Caco-2 (cell line): ENCODE data around the gene MAGI1. TPM values are rescaled to one million over a fixed set of nuclear protein-coding genes. Genes with fewer than 3 reads are reported as not detected.

Experiments used
- BruUV-seq: library from RNA; stranded (reverse); fragments of 400-500 nt; replicated peaks from 2 replicates; lab custom pipeline; 2021; lab: Mats Ljungman, UMichigan
- CTCF ChIA-PET: fragments of 300-600 bp; sonication (Branson Sonifier 250); formaldehyde crosslinking; loops from one replicate; lab custom pipeline; 2022; ENCODE audit warnings: antibody characterized with exemption; lab: Charles Lee
- POLR2A ChIA-PET: fragments of 300-600 bp; sonication (Branson Sonifier 250); formaldehyde crosslinking; loops from one replicate; lab custom pipeline; 2022; ENCODE audit warnings: antibody characterized with exemption; lab: Charles Lee
- DNase-seq, 2 experiments: peaks; one replicate each; pipeline versions ENCODE4 v3.0.0 to v3.0.0-alpha.2; 2020 to 2022
- H3K27me3 ChIP-seq: replicated peaks from 2 replicates; pipeline ENCODE4 v1.6.0; 2011; ENCODE audit warnings: low read length; ENCODE audit not compliant: control insufficient read depth, insufficient read depth
- H3K36me3 ChIP-seq: 2 replicates; pipeline ENCODE4 v1.5.1; 2011; ENCODE audit warnings: low read length; ENCODE audit not compliant: control insufficient read depth, insufficient read depth
- H3K4me1 ChIP-seq: fragments of 250-450 bp; sonication (Bioruptor Pico); 2 replicates; pipeline ENCODE4 v1.5.1; 2020; ENCODE audit warnings: mild to moderate bottlenecking
- H3K4me3 ChIP-seq: 2 replicates; pipeline ENCODE4 v1.5.1; 2011; ENCODE audit warnings: low read depth, mild to moderate bottlenecking, control low read depth, low read length
- H3K9me3 ChIP-seq: fragments of 250-450 bp; sonication (Bioruptor Pico); 2 replicates; pipeline ENCODE4 v1.5.1; 2020; ENCODE audit warnings: mild to moderate bottlenecking, moderate library complexity
- H3K27ac Mint-ChIP-seq: one replicate; pipeline ENCODE4 v1.8.0; 2022; ENCODE audit warnings: mixed read lengths; ENCODE audit not compliant: unreplicated experiment
- H3K27me3 Mint-ChIP-seq: one replicate; pipeline ENCODE4 v1.8.0; 2022; ENCODE audit warnings: mixed read lengths; ENCODE audit not compliant: insufficient read depth, unreplicated experiment
- H3K36me3 Mint-ChIP-seq: one replicate; pipeline ENCODE4 v1.8.0; 2022; ENCODE audit warnings: mild to moderate bottlenecking, mixed read lengths; ENCODE audit not compliant: insufficient read depth, unreplicated experiment
- H3K4me1 Mint-ChIP-seq: one replicate; pipeline ENCODE4 v1.8.0; 2022; ENCODE audit warnings: low read depth, mixed read lengths; ENCODE audit not compliant: unreplicated experiment
- H3K4me3 Mint-ChIP-seq: one replicate; pipeline ENCODE4 v1.8.0; 2022; ENCODE audit warnings: mild to moderate bottlenecking, moderate library complexity, mixed read lengths; ENCODE audit not compliant: unreplicated experiment
- H3K9me3 Mint-ChIP-seq: one replicate; pipeline ENCODE4 v1.8.0; 2022; ENCODE audit warnings: mixed read lengths; ENCODE audit not compliant: unreplicated experiment
- intact Hi-C: fragments of 100-400 bp; cut with micrococcal nuclease; formaldehyde crosslinking; loops from one replicate; pipeline ENCODE4 v1.10.0; 2022; ENCODE audit not compliant: unreplicated experiment
- total RNA-seq: library from RNA; stranded (reverse); gene quantifications from 2 replicates; pipeline ENCODE4 v1.2.3, GENCODE V29; 2022
- TF ChIP-seq, protein P1 (sequence below), 2 experiments: fragments of 200-600 bp in 1 of 2; IDR thresholded peaks; 1 replicate in 1 of 2; 2 replicates in 1 of 2; pipeline versions ENCODE4 v1.5.1 to v1.8.0; 2011 to 2022; ENCODE audit warnings: antibody characterized with exemption in 1 of 2, control low read depth in 1 of 2, inconsistent platforms in 1 of 2, low read depth in 1 of 2, low read length in 1 of 2, mild to moderate bottlenecking in 1 of 2, moderate library complexity in 1 of 2; ENCODE audit not compliant: insufficient read depth in 1 of 2, severe bottlenecking in 1 of 2, unreplicated experiment in 1 of 2

MAGI1 gene
- total RNA-seq, 1 experiment from 2014 or later = 64.9 TPM

DNA sequence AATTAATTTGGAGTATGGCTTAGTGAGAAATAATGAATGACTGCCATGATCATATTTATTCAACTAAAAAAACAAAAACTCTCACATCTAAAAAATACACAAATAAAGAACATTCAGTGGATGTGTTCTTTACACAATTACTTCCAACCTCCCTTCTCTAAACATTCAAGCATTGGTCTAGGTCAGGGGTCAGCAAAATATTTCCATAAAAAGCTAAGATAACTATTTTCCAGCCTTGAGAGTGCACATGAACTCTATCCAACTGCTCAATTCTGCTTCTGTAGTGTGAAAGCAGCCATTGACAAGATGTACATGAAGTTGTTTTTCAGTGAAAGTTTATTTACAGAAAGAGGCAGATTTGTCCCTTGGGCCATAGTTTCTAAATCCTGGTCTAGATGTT, 406.3 kb downstream of the MAGI1 start:
- TF ChIP-seq, protein P1, sequence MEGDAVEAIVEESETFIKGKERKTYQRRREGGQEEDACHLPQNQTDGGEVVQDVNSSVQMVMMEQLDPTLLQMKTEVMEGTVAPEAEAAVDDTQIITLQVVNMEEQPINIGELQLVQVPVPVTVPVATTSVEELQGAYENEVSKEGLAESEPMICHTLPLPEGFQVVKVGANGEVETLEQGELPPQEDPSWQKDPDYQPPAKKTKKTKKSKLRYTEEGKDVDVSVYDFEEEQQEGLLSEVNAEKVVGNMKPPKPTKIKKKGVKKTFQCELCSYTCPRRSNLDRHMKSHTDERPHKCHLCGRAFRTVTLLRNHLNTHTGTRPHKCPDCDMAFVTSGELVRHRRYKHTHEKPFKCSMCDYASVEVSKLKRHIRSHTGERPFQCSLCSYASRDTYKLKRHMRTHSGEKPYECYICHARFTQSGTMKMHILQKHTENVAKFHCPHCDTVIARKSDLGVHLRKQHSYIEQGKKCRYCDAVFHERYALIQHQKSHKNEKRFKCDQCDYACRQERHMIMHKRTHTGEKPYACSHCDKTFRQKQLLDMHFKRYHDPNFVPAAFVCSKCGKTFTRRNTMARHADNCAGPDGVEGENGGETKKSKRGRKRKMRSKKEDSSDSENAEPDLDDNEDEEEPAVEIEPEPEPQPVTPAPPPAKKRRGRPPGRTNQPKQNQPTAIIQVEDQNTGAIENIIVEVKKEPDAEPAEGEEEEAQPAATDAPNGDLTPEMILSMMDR (IDR thresholded peaks at IDR 0.05; ENCODE audit: insufficient read depth in 1 of 2, low read depth in 1 of 2, low read length in 1 of 2, severe bottlenecking in 1 of 2, unreplicated experiment in 1 of 2) = no peak
- no peak overlapping the region for H3K27ac Mint-ChIP-seq
- Histone ChIP-seq H3K36me3 (no peaks in the 10 kb centered on the region), H3K9me3 (no peaks in the 10 kb centered on the region), H3K4me1 (no peaks in the 10 kb centered on the region), H3K4me3 (no peak overlapping the region), H3K27me3 (no peaks in the 10 kb centered on the region)
- peaks cover 7% of the 10 kb centered on the region for H3K36me3 Mint-ChIP-seq
- ChIA-PET POLR2A (no interaction called here), CTCF (no interaction called here)
- no peak for DNase-seq
- intact Hi-C loops = no loop called here
- no peaks in the 10 kb centered on the region for H3K9me3 Mint-ChIP-seq
- H3K27me3 Mint-ChIP-seq = no peaks in the 10 kb centered on the region
- H3K4me1 Mint-ChIP-seq = no peaks in the 10 kb centered on the region
- no peak overlapping the region for H3K4me3 Mint-ChIP-seq
- BruUV-seq = no TSS peak

DNA sequence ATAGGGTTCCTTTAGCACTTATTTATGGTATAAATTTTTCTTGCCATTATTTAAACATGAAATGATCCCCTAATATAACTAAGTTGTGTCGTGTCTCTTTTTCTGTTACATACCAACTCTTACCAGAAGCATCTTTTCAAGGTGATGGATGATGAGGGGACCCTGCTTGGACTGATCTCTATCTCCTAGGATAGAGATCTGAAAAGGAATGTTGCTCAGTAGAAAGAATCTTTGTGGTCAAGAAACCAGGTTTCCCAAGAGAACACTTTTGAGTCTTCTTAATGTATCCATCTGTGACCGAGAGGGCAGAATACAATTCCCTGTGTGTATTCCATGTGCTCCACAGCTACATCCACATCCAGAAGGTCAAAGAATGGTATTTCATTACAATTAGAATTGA, 409.7 kb downstream of the MAGI1 start:
- H3K4me1 ChIP-seq = no peaks in the 10 kb centered on the region
- intact Hi-C loops = no loop called here
- Mint-ChIP-seq H3K36me3 (no peaks in the 10 kb centered on the region), H3K4me3 (no peak overlapping the region), H3K27me3 (no peaks in the 10 kb centered on the region), H3K9me3 (no peaks in the 10 kb centered on the region), H3K4me1 (no peaks in the 10 kb centered on the region), H3K27ac (no peak overlapping the region)
- TF ChIP-seq, protein P1 (IDR thresholded peaks at IDR 0.05; ENCODE audit: insufficient read depth in 1 of 2, low read depth in 1 of 2, low read length in 1 of 2, severe bottlenecking in 1 of 2, unreplicated experiment in 1 of 2) = no peak
- no peaks in the 10 kb centered on the region for H3K9me3 ChIP-seq
- no peaks in the 10 kb centered on the region for H3K27me3 ChIP-seq
- H3K36me3 ChIP-seq = no peaks in the 10 kb centered on the region
- DNase-seq = no peak
- BruUV-seq = no TSS peak
- CTCF ChIA-PET = no interaction called here
- POLR2A ChIA-PET = no interaction called here
- no peak overlapping the region for H3K4me3 ChIP-seq

DNA sequence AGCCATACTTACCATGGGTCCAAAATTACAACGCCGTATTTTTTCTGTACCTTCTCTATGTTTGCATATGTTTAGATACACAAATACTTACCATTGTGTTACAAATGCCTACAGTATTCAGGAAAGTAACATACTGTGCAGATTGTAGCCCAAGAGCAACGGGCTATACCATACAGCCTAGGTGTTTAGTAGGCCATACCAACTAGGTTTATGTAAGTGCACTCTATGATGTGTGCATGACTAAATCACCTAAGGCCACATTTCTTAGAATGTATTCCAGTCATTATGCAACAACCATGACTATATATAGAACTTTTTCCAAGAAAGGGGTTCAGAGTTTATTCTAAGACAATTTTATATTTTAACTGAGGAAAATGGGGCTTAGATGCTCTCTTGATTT, 411.7 kb downstream of the MAGI1 start:
- H3K27me3 ChIP-seq = no peaks in the 10 kb centered on the region
- H3K36me3 Mint-ChIP-seq = no peaks in the 10 kb centered on the region
- no peak overlapping the region for H3K4me3 Mint-ChIP-seq
- H3K4me1 Mint-ChIP-seq = no peaks in the 10 kb centered on the region
- no peak for DNase-seq
- intact Hi-C loops = no loop called here
- BruUV-seq = no TSS peak
- H3K9me3 Mint-ChIP-seq = no peaks in the 10 kb centered on the region
- POLR2A ChIA-PET = no interaction called here
- CTCF ChIA-PET = no interaction called here
- no peaks in the 10 kb centered on the region for H3K4me1 ChIP-seq
- no peaks in the 10 kb centered on the region for H3K36me3 ChIP-seq
- TF ChIP-seq, protein P1 (IDR thresholded peaks at IDR 0.05; ENCODE audit: insufficient read depth in 1 of 2, low read depth in 1 of 2, low read length in 1 of 2, severe bottlenecking in 1 of 2, unreplicated experiment in 1 of 2) = no peak
- no peak overlapping the region for H3K4me3 ChIP-seq
- H3K9me3 ChIP-seq = no peaks in the 10 kb centered on the region
- H3K27ac Mint-ChIP-seq = no peak overlapping the region
- H3K27me3 Mint-ChIP-seq = no peaks in the 10 kb centered on the region
